Measurements from ENCODE around the gene RPL9.

GRCh38 chr4:39406763-39407583 is 51.7 kb downstream of the RPL9 start, which contains the start of gene KLB:
- TF ChIP-seq POLR2A (IDR thresholded peaks at IDR 0.05; ENCODE audit: low read depth, low read length) (no peak), POLR2AphosphoS5 (IDR thresholded peaks at IDR 0.05; ENCODE audit: low read depth, low read length) (no peak)

Measured in GM12892 (cell line).